Thoracic aorta (tissue), 2 donors: ENCODE results near the gene PRKD1. TPM values are rescaled to one million over a fixed set of nuclear protein-coding genes. Genes with fewer than 3 reads are reported as not detected.

ENCODE experiments used
- ATAC-seq: fragments of 150-250 bp; one replicate; pipeline ENCODE4 v1.8.0; 2017; ENCODE audit warnings: low read depth; ENCODE audit not compliant: insufficient number of reproducible peaks, low FRiP score
- DNase-seq: peaks from one replicate; pipeline ENCODE4 v3.0.0-alpha.2; 2020; ENCODE audit warnings: low spot score
- H3K27ac ChIP-seq, 2 donors: fragments of 200-600 bp; sonication (generic); 1 replicate in 1 of 2; 2 replicates in 1 of 2; pipeline ENCODE4 v1.5.1; 2016; ENCODE audit warnings: mild to moderate bottlenecking in 2 of 2, moderate library complexity in 2 of 2
- H3K27me3 ChIP-seq: fragments of 200-600 bp; sonication (generic); replicated peaks from 2 replicates; pipeline ENCODE4 v1.6.0; 2016; ENCODE audit warnings: mild to moderate bottlenecking; ENCODE audit not compliant: insufficient read depth
- H3K36me3 ChIP-seq: fragments of 200-600 bp; sonication (generic); one replicate; pipeline ENCODE4 v1.5.1; 2016
- H3K4me1 ChIP-seq, 2 donors: fragments of 200-600 bp; sonication (generic); 1 replicate in 1 of 2; 2 replicates in 1 of 2; pipeline versions ENCODE4 v1.5.1 to v1.6.0; 2016; ENCODE audit warnings: low read depth in 2 of 2, mild to moderate bottlenecking in 1 of 2; ENCODE audit not compliant: control insufficient read depth in 1 of 2
- H3K4me3 ChIP-seq: fragments of 200-600 bp; sonication (generic); 2 replicates; pipeline ENCODE4 v1.5.1; 2016; ENCODE audit warnings: mild to moderate bottlenecking
- H3K9me3 ChIP-seq: fragments of 200-600 bp; sonication (generic); 2 replicates; pipeline ENCODE4 v1.5.1; 2016
- CTCF ChIP-seq: fragments of 200-600 bp; sonication (generic); IDR thresholded peaks from one replicate; pipeline ENCODE4 v1.5.1; 2019; ENCODE audit warnings: antibody characterized with exemption
- total RNA-seq, 2 donors: library from RNA; depleted of rRNA; stranded (reverse); fragments of >200 nt; gene quantifications; one replicate each; pipeline versions ENCODE4 v1.1.0 to v1.2.3, GENCODE V29; 2016

PRKD1 gene
- total RNA-seq, 2 donors from 2014 or later, result 34.0 to 38.4 TPM

DNA sequence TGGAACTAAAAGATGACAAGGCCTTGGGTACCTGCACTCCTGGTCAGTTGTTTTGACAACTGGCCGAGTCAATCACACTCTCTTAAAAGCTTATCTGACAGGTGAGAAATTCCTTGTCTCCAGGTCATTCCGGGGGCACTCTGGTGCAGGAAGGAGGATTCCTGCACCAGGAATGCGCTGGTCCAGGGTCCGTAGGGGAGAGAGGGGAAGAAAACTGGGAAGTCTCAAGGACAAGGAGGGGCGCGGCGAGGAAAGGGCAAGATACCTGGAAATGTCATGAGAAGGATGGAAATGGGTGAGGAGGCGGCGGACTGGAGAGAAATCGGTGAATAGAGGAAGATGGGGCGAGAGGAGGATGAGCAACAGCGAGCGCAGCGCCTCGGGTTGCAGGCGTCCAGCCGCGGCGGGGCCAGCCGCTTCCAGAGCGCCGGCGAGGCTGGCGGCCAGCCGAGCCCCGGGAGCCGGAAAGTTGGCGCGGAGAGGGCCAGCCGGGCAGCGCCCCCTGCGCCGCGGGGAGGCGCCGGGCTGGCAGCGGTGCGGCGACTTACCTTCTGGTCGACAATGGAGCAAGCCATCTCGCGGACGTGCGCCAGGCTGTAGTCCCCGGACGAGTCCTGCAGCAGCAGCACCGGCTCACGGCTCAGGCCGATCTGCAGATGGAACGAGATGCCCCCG, 809 bp downstream of the PRKD1 start:
- Histone ChIP-seq H3K27ac (peak overlapping the region; percentile 78 to 82), H3K36me3 (no peaks in the 10 kb centered on the region), H3K27me3 (no peaks in the 10 kb centered on the region), H3K9me3 (no peaks in the 10 kb centered on the region), H3K4me3 (peak overlapping the region; percentile 76), H3K4me1 (peaks cover 16 to 35% of the 10 kb centered on the region in 2 donors)
- ATAC-seq, result peak; percentile 23
- TF ChIP-seq CTCF, result no peak
- DNase-seq, result no peak

GRCh38 chr14:29926228-29926627, 1.4 kb downstream of the PRKD1 start:
- peak overlapping the region; percentile 76 for H3K4me3 ChIP-seq
- H3K36me3 ChIP-seq, result no peaks in the 10 kb centered on the region
- ATAC-seq (no peak), DNase-seq (no peak)
- H3K9me3 ChIP-seq, result no peaks in the 10 kb centered on the region
- TF ChIP-seq CTCF, result no peak
- no peaks in the 10 kb centered on the region for H3K27me3 ChIP-seq
- H3K4me1 ChIP-seq, result peaks cover 16 to 35% of the 10 kb centered on the region in 2 donors
- H3K27ac ChIP-seq, result peak overlapping the region; percentile 78 to 82

- Histone ChIP-seq H3K36me3 (no peaks in the 10 kb centered on the region), H3K4me3 (peak overlapping the region; percentile 76), H3K9me3 (no peaks in the 10 kb centered on the region), H3K27me3 (no peaks in the 10 kb centered on the region), H3K27ac (peak overlapping the region in 1 of 2 donors; percentile 82), H3K4me1 (peaks cover 16 to 35% of the 10 kb centered on the region in 2 donors)
- TF ChIP-seq CTCF, result no peak
- no peak for ATAC-seq
- no peak for DNase-seq
Observed at GRCh38 chr14:29925736-29926135, 1.9 kb downstream of the PRKD1 start.

- Histone ChIP-seq H3K27me3 (no peaks in the 10 kb centered on the region), H3K27ac (peak overlapping the region in 1 of 2 donors; percentile 82), H3K9me3 (no peaks in the 10 kb centered on the region), H3K4me3 (peak overlapping the region; percentile 76), H3K36me3 (no peaks in the 10 kb centered on the region), H3K4me1 (peaks cover 16 to 35% of the 10 kb centered on the region in 2 donors)
- DNase-seq (no peak), ATAC-seq (no peak)
- TF ChIP-seq CTCF, result no peak
Observed at GRCh38 chr14:29925101-29925722, 2.4 kb downstream of the PRKD1 start.

DNA sequence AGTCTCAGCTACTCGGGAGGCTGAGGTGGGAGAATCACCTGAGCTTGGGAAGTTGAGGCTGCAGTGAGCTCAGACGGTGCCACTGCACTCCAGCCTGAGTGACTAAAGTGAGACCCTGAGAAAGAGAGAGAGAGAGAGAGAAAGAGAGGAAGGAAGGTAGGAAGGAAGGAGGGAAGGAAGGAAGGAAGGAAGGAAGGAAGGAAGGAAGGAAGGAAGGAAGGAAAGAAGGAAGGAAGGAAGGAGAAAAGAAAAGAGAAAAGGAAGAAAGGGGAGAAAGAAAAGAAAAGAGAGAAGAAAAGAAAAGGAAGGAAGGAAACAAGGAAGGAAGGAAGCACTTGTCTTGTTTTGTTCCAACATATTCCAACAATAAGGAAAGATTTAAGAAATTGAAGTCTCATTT, 7.8 kb downstream of the PRKD1 start:
- peaks cover 19 to 37% of the 10 kb centered on the region in 2 donors for H3K4me1 ChIP-seq
- H3K27ac ChIP-seq, result no peak overlapping the region
- ATAC-seq (no peak), DNase-seq (no peak)
- H3K27me3 ChIP-seq, result no peaks in the 10 kb centered on the region
- no peaks in the 10 kb centered on the region for H3K9me3 ChIP-seq
- TF ChIP-seq CTCF, result no peak
- H3K36me3 ChIP-seq, result no peaks in the 10 kb centered on the region
- H3K4me3 ChIP-seq, result no peak overlapping the region
